Ureter (tissue), 1 donor: ENCODE results near the gene PYHIN1. TPM values are rescaled to one million over a fixed set of nuclear protein-coding genes. Genes with fewer than 3 reads are reported as not detected.

ENCODE experiments used
- DNase-seq: peaks from one replicate; pipeline ENCODE4 v3.0.0-alpha.2; 2020; ENCODE audit warnings: low spot score
- total RNA-seq: library from RNA; stranded (reverse); gene quantifications from one replicate; pipeline ENCODE4 v1.2.4, GENCODE V29; 2023
- donor health status: DM: yes; HTN: yes; CAD: no.

PYHIN1 gene
- 2.1 TPM for total RNA-seq

- no peak for DNase-seq
Measured at GRCh38 chr1:158931055-158931737, at the start of gene PYHIN1. Gene PYHIN1 (plus strand): TSS chr1:158931552. CDS start chr1:158936911, 5,359 bp downstream.

- no peak for DNase-seq
Measured at GRCh38 chr1:158893654-158894053, 37.7 kb upstream of the PYHIN1 start.

GRCh38 chr1:158898722-158899121 lies 32.6 kb upstream of the PYHIN1 start:
- DNase-seq, result no peak

- DNase-seq, result no peak
Measured at GRCh38 chr1:158901623-158902022, 29.7 kb upstream of the PYHIN1 start.

- DNase-seq, result no peak
Measured at GRCh38 chr1:158916085-158916484, 15.3 kb upstream of the PYHIN1 start.

- DNase-seq, result no peak
Measured at GRCh38 chr1:158924677-158925076, 6.7 kb upstream of the PYHIN1 start.

- no peak for DNase-seq
Measured at GRCh38 chr1:158930504-158930903, 848 bp upstream of the PYHIN1 start.

- DNase-seq, result no peak
Measured at GRCh38 chr1:158932171-158932570, 819 bp downstream of the PYHIN1 start.

GRCh38 chr1:158933621-158934020 lies 2.3 kb downstream of the PYHIN1 start:
- DNase-seq, result no peak

GRCh38 chr1:158939180-158939579 lies 7.8 kb downstream of the PYHIN1 start:
- DNase-seq, result no peak

- no peak for DNase-seq
Measured at GRCh38 chr1:158941317-158941716, 10.0 kb downstream of the PYHIN1 start.

- DNase-seq, result no peak
Measured at GRCh38 chr1:158942490-158942889, 11.1 kb downstream of the PYHIN1 start.

GRCh38 chr1:158943059-158943458 lies 11.7 kb downstream of the PYHIN1 start:
- DNase-seq, result no peak

GRCh38 chr1:158945061-158945460 lies 13.7 kb downstream of the PYHIN1 start:
- DNase-seq, result no peak

- no peak for DNase-seq
Measured at GRCh38 chr1:158946785-158947184, 15.4 kb downstream of the PYHIN1 start.

GRCh38 chr1:158951956-158952355 lies 20.6 kb downstream of the PYHIN1 start:
- no peak for DNase-seq

- no peak for DNase-seq
Measured at GRCh38 chr1:158952416-158952815, 21.1 kb downstream of the PYHIN1 start.

- DNase-seq, result no peak
Measured at GRCh38 chr1:158961178-158961577, 29.8 kb downstream of the PYHIN1 start.

- DNase-seq, result no peak
Measured at GRCh38 chr1:158962983-158963382, 31.6 kb downstream of the PYHIN1 start.

GRCh38 chr1:158969166-158969565 lies 37.8 kb downstream of the PYHIN1 start:
- no peak for DNase-seq

GRCh38 chr1:158969855-158970254 lies 38.5 kb downstream of the PYHIN1 start:
- no peak for DNase-seq

GRCh38 chr1:158972841-158973240 lies 41.5 kb downstream of the PYHIN1 start:
- DNase-seq, result no peak

- DNase-seq, result no peak
Measured at GRCh38 chr1:158976219-158976618, 44.9 kb downstream of the PYHIN1 start.

- DNase-seq, result no peak
Measured at GRCh38 chr1:158978730-158979129, 47.4 kb downstream of the PYHIN1 start.
